H1 (cell line): ENCODE measurements around the gene REC8. TPM values are rescaled to one million over a fixed set of nuclear protein-coding genes. Genes with fewer than 3 reads are reported as not detected.

Experiments
- CTCF ChIA-PET: fragments of 300-600 bp; sonication (Branson Sonifier 250); formaldehyde crosslinking; loops from one replicate; lab custom pipeline; 2021; ENCODE audit not compliant: partially characterized antibody; lab: Charles Lee
- POLR2A ChIA-PET: fragments of 300-600 bp; sonication (Branson Sonifier 250); formaldehyde crosslinking; loops from one replicate; lab custom pipeline; 2021; ENCODE audit warnings: inconsistent platforms; ENCODE audit not compliant: partially characterized antibody; lab: Charles Lee
- DNase-seq, 2 experiments: peaks; one replicate each; pipeline versions ENCODE4 v3.0.0 to v3.0.0-alpha.2; 2010 to 2022; ENCODE audit warnings: low spot score in 2 of 2, low read depth in 1 of 2, mixed read lengths in 1 of 2
- FAIRE-seq: peaks from 2 replicates; lab custom pipeline; 2011; peaks lifted over from hg19 to GRCh38; lab: Jason Lieb, UNC
- H2AFZ ChIP-seq: 2 replicates; pipeline ENCODE4 v1.8.1; 2012; ENCODE audit warnings: low read length, inconsistent platforms
- H2AK5ac ChIP-seq: 2 replicates; pipeline ENCODE4 v1.6.1; 2013; ENCODE audit warnings: low read depth, low read length
- H2BK120ac ChIP-seq: replicated peaks from 2 replicates; pipeline ENCODE3; 2013; ENCODE audit warnings: low read depth, low read length, inconsistent platforms
- H2BK12ac ChIP-seq: 2 replicates; pipeline ENCODE4 v1.6.1; 2013; ENCODE audit warnings: low read depth, low read length
- H2BK15ac ChIP-seq: 2 replicates; pipeline ENCODE4 v1.6.1; 2013; ENCODE audit warnings: low read length
- H2BK20ac ChIP-seq: 2 replicates; pipeline ENCODE4 v1.6.1; 2013; ENCODE audit warnings: low read length
- H2BK5ac ChIP-seq: 2 replicates; pipeline ENCODE4 v1.6.1; 2013; ENCODE audit warnings: low read depth, low read length
- H3K14ac ChIP-seq: 2 replicates; pipeline ENCODE4 v1.6.1; 2013; ENCODE audit warnings: inconsistent platforms; ENCODE audit not compliant: insufficient read length
- H3K18ac ChIP-seq: 2 replicates; pipeline ENCODE4 v1.6.1; 2013; ENCODE audit warnings: low read length; ENCODE audit errors: extremely low read depth
- H3K23ac ChIP-seq: 2 replicates; pipeline ENCODE4 v1.6.1; 2013; ENCODE audit warnings: inconsistent platforms; ENCODE audit not compliant: insufficient read length
- H3K23me2 ChIP-seq: 2 replicates; pipeline ENCODE4 v1.6.1; 2013; ENCODE audit warnings: low read depth, low read length
- H3K27ac ChIP-seq: 2 replicates; pipeline ENCODE4 v1.6.1; 2011; ENCODE audit warnings: low read depth, low read length, inconsistent platforms
- H3K27me3 ChIP-seq, 4 experiments: replicated peaks in 1 of 4; 1 replicate in 1 of 4; 2 replicates in 3 of 4; pipeline versions ENCODE4 v1.6.1 to v1.8.1; 2011 to 2013; ENCODE audit warnings: low read length in 3 of 4, mild to moderate bottlenecking in 3 of 4, inconsistent platforms in 2 of 4, mixed read lengths in 2 of 4, moderate library complexity in 1 of 4; ENCODE audit not compliant: control insufficient read depth in 3 of 4, insufficient read depth in 3 of 4; ENCODE audit errors: extremely low read depth in 1 of 4
- H3K36me3 ChIP-seq, 4 experiments: 2 replicates each; pipeline versions ENCODE4 v1.6.1 to v1.8.1; 2011 to 2013; ENCODE audit warnings: mild to moderate bottlenecking in 4 of 4, low read length in 3 of 4, moderate library complexity in 2 of 4, control low read depth in 1 of 4, inconsistent platforms in 1 of 4; ENCODE audit not compliant: insufficient read depth in 4 of 4, control insufficient read depth in 2 of 4
- H3K4ac ChIP-seq: replicated peaks from 2 replicates; pipeline ENCODE3; 2013; ENCODE audit warnings: low read length, low read depth, mixed read lengths, inconsistent platforms; ENCODE audit not compliant: insufficient read length
- H3K4me1 ChIP-seq, 4 experiments: replicated peaks in 1 of 4; 1 replicate in 1 of 4; 2 replicates in 3 of 4; pipeline versions ENCODE4 v1.6.1 to v1.8.1; 2011 to 2013; ENCODE audit warnings: low read length in 3 of 4, inconsistent platforms in 2 of 4, mixed read lengths in 1 of 4; ENCODE audit not compliant: insufficient read depth in 4 of 4, control insufficient read depth in 3 of 4
- H3K4me2 ChIP-seq, 2 experiments: 2 replicates each; pipeline versions ENCODE4 v1.6.1 to v1.8.1; 2011 to 2013; ENCODE audit warnings: low read depth in 2 of 2, low read length in 2 of 2, control low read depth in 1 of 2, inconsistent platforms in 1 of 2, mild to moderate bottlenecking in 1 of 2; ENCODE audit not compliant: insufficient read depth in 1 of 2
- H3K4me3 ChIP-seq, 4 experiments: fragments of 200-600, 300-600 bp in 1 of 4; sonication (generic), shearing (Covaris generic), sonication (Bioruptor Twin) in 1 of 4; 2 replicates each; pipeline versions ENCODE4 v1.5.1 to v1.8.1; 2011 to 2016; ENCODE audit warnings: low read length in 4 of 4, low read depth in 3 of 4, control low read depth in 2 of 4, inconsistent platforms in 2 of 4, mild to moderate bottlenecking in 2 of 4, mixed read lengths in 1 of 4, moderate library complexity in 1 of 4; ENCODE audit not compliant: insufficient read depth in 2 of 4; ENCODE audit errors: extremely low read depth in 1 of 4
- H3K56ac ChIP-seq: replicated peaks from 2 replicates; pipeline ENCODE3; 2013; ENCODE audit warnings: low read depth, mild to moderate bottlenecking, mixed read lengths, low read length, inconsistent platforms; ENCODE audit not compliant: insufficient read length
- H3K79me1 ChIP-seq: 2 replicates; pipeline ENCODE4 v1.6.1; 2013; ENCODE audit warnings: low read depth, low read length, control low read depth
- H3K79me2 ChIP-seq, 2 experiments: 2 replicates each; pipeline versions ENCODE4 v1.6.1 to v1.8.1; 2012 to 2013; ENCODE audit warnings: low read length in 2 of 2, mild to moderate bottlenecking in 2 of 2, inconsistent platforms in 1 of 2; ENCODE audit not compliant: insufficient read depth in 2 of 2, control insufficient read depth in 1 of 2
- H3K9ac ChIP-seq, 4 experiments: replicated peaks in 1 of 4; 1 replicate in 1 of 4; 2 replicates in 3 of 4; pipeline versions ENCODE4 v1.6.1 to v1.8.1; 2011 to 2013; ENCODE audit warnings: low read depth in 3 of 4, low read length in 3 of 4, control low read depth in 2 of 4, mild to moderate bottlenecking in 2 of 4, moderate library complexity in 2 of 4, inconsistent platforms in 1 of 4; ENCODE audit errors: extremely low read depth in 1 of 4
- H3K9me3 ChIP-seq, 2 experiments: 2 replicates each; pipeline versions ENCODE4 v1.6.1 to v1.8.1; 2012 to 2013; ENCODE audit warnings: mild to moderate bottlenecking in 2 of 2, moderate library complexity in 2 of 2, control low read depth in 1 of 2, inconsistent platforms in 1 of 2, low read depth in 1 of 2, low read length in 1 of 2, mixed read lengths in 1 of 2; ENCODE audit not compliant: insufficient read depth in 2 of 2
- H4K20me1 ChIP-seq, 2 experiments: replicated peaks in 1 of 2; 2 replicates each; pipeline versions ENCODE3 to v1.8.1; 2011 to 2013; ENCODE audit warnings: inconsistent platforms in 2 of 2, low read length in 2 of 2, mild to moderate bottlenecking in 1 of 2; ENCODE audit not compliant: insufficient read depth in 2 of 2, control insufficient read depth in 1 of 2
- H4K5ac ChIP-seq: 2 replicates; pipeline ENCODE4 v1.6.1; 2013; ENCODE audit warnings: low read length, low read depth, mixed read lengths, inconsistent platforms; ENCODE audit not compliant: insufficient read length
- H4K8ac ChIP-seq: 2 replicates; pipeline ENCODE4 v1.8.0; 2013; ENCODE audit warnings: mild to moderate bottlenecking, moderate library complexity, low read length, inconsistent platforms; ENCODE audit not compliant: insufficient read depth; ENCODE audit errors: extremely low read depth
- H4K91ac ChIP-seq: replicated peaks from 2 replicates; pipeline ENCODE3; 2013; ENCODE audit warnings: low read length, mixed read lengths, inconsistent platforms; ENCODE audit not compliant: insufficient read length
- KDM4A ChIP-seq: IDR thresholded peaks from one replicate; pipeline ENCODE4 v1.7.1; 2012; ENCODE audit warnings: low read depth, mild to moderate bottlenecking, moderate library complexity, low read length, inconsistent platforms; ENCODE audit not compliant: severe bottlenecking
- POLR2A ChIP-seq, 2 experiments: IDR thresholded peaks; 1 replicate in 1 of 2; 2 replicates in 1 of 2; pipeline ENCODE4 v1.6.1; 2011; ENCODE audit warnings: low read depth in 2 of 2, low read length in 2 of 2, mild to moderate bottlenecking in 2 of 2; ENCODE audit errors: control extremely low read depth in 1 of 2
- WGBS, 2 experiments: shearing (Covaris generic) in 1 of 2; methylation state at CpG; one replicate each; pipeline versions ENCODE4 v1.1.6 to v1.1.7; 2013 to 2015; ENCODE audit warnings: low lambda C conversion rate in 2 of 2, mixed read lengths in 2 of 2, inconsistent platforms in 1 of 2, low coverage in 1 of 2, missing lambda C conversion rate in 1 of 2; ENCODE audit not compliant: insufficient replicate concordance in 2 of 2, insufficient coverage in 1 of 2, insufficient read length in 1 of 2; ENCODE audit errors: extremely low coverage in 1 of 2, missing lambda C conversion rate in 1 of 2; 5-methylcytosine and 5-hydroxymethylcytosine counted together
- polyA plus RNA-seq, 7 experiments: library from polyadenylated mRNA; depleted of rRNA in 3 of 7; stranded (reverse) in 5 of 7; unstranded in 2 of 7; fragments of >200 nt in 5 of 7; fragments of 200-250 nt in 2 of 7; gene quantifications; 1 replicate in 5 of 7; 2 replicates in 1 of 7; 4 replicates in 1 of 7; pipeline versions ENCODE4 v1.2.1 to v1.2.3, GENCODE V29; 2011 to 2013; ENCODE audit warnings: missing spikeins in 2 of 7, mixed read lengths in 2 of 7
- total RNA-seq: library from RNA; stranded (reverse); fragmentation: NEBNext Ultra II Directional; extraction: Animal tissue kit (Norgen Biotek cat#: 25700); gene quantifications from 2 replicates; pipeline ENCODE4 v1.2.1, GENCODE V29; 2021

Gene REC8
- total and polyA plus RNA-seq, 2 of the 8 experiments (the other 6 are each of a cell fraction or from before 2014, with no cell fraction given) = 9.8 to 28.5 TPM

GRCh38 chr14:24204163-24205146 is 32.6 kb downstream of the REC8 start:
- H3K4me2 ChIP-seq = no peak overlapping the region
- no peak overlapping the region for H3K18ac ChIP-seq
- H2BK12ac ChIP-seq = no peak overlapping the region
- H3K9me3 ChIP-seq = peaks cover 6 to 7% of the 10 kb centered on the region in 2 experiments
- no peak overlapping the region; a peak in 1 of 7 replicates for H3K9ac ChIP-seq
- H2BK120ac ChIP-seq = no peak overlapping the region
- H3K4me1 ChIP-seq = peaks cover 0 to 7% (median 4%) of the 10 kb centered on the region in 4 experiments; a peak in 3 of 7 replicates
- 95 to 100% methylated on average over 1 to 7 of the region's 7 CpGs for WGBS, 2 experiments
- H4K91ac ChIP-seq = no peak overlapping the region
- no peak overlapping the region for H3K14ac ChIP-seq
- H3K23me2 ChIP-seq = no peaks in the 10 kb centered on the region
- H4K5ac ChIP-seq = no peak overlapping the region
- no peak overlapping the region for H2BK20ac ChIP-seq
- H2BK5ac ChIP-seq = no peak overlapping the region
- peaks cover 0 to 2% of the 10 kb centered on the region in 2 experiments for H4K20me1 ChIP-seq
- no peaks in the 10 kb centered on the region for H3K27me3 ChIP-seq
- ChIA-PET POLR2A (interaction anchor here (0.6 to 5.0 kb wide), 6 partner anchors 9 to 45 kb away, joined by 3 to 24 read pairs (median 6); partner anchors contain the start of genes CHMP4A, MDP1 and TM9SF1), CTCF (interaction anchor here (2.3 kb wide), 1 partner anchor 10 kb away, joined by 9 read pairs; the partner anchor contains the start of gene CHMP4A)
- peak in 1 of 2 experiments; percentile 36; a peak in 1 of 3 replicates for TF ChIP-seq POLR2A (IDR thresholded peaks at IDR 0.05; ENCODE audit: control extremely low read depth in 1 of 2, low read depth in 2 of 2, low read length in 2 of 2)
- TF ChIP-seq KDM4A = no peak
- H3K4ac ChIP-seq = no peak overlapping the region
- H2AFZ ChIP-seq = no peak overlapping the region
- DNase-seq (no peak), FAIRE-seq (no peak)
- H3K27ac ChIP-seq = no peak overlapping the region
- H3K79me2 ChIP-seq = no peaks in the 10 kb centered on the region
- no peak overlapping the region for H3K56ac ChIP-seq
- H2AK5ac ChIP-seq = no peak overlapping the region
- H3K4me3 ChIP-seq = no peak overlapping the region
- peaks cover 14 to 46% (median 30%) of the 10 kb centered on the region in 4 experiments; a peak in 7 of 8 replicates for H3K36me3 ChIP-seq
- H3K79me1 ChIP-seq = no peaks in the 10 kb centered on the region
- no peak overlapping the region for H2BK15ac ChIP-seq
- no peak overlapping the region for H3K23ac ChIP-seq
- H4K8ac ChIP-seq = no peak overlapping the region
